Left ventricle myocardium superior (tissue), 1 donor: Measurements from ENCODE around the gene EIF3K. TPM values are rescaled to one million over a fixed set of nuclear protein-coding genes. Genes with fewer than 3 reads are reported as not detected.
"Not testable (repeated sequence)": the region's sequence is repeated elsewhere in the genome, so short reads cannot be mapped to it uniquely, and the experiment has no call there.

Experiments
- ATAC-seq: fragments of 200-7000 bp; cut with Tn5 transposase; one replicate; pipeline ENCODE4 v1.9.1; 2020; ENCODE audit warnings: mild to moderate bottlenecking, moderate library complexity
- DNase-seq: peaks from one replicate; pipeline ENCODE4 v3.0.0-alpha.2; 2020
- intact Hi-C: fragments of 100-400 bp; cut with micrococcal nuclease; formaldehyde crosslinking; loops from one replicate; pipeline ENCODE4 v1.11.0; 2022
- long read RNA-seq: library from polyadenylated mRNA; unstranded; transcript quantifications from one replicate; pipeline ENCODE4 v2.0.0, GENCODE V29; 2021
- total RNA-seq: library from RNA; stranded (reverse); fragmentation: NEBNext Ultra II Directional; extraction: Animal tissue kit (Norgen Biotek cat#: 25700); gene quantifications from one replicate; pipeline ENCODE4 v1.2.1, GENCODE V29; 2021
- donor health status: DM: no; HTN: yes; CAD: no; lungs with severe emphysema.

EIF3K gene
- total RNA-seq, result 674 TPM
- long read RNA-seq, transcript EIF3K-201 (8 exons, 864 nt), result major isoform, 432 of 681 reads
- long read RNA-seq, transcript EIF3K-211 (7 exons, 670 nt), result minor isoform, 8 of 681 reads
- long read RNA-seq, partial matches to known transcripts, result 214 of 681 reads
- long read RNA-seq, other reads (novel, unspliced or antisense), result 22 of 681 reads

- ATAC-seq (peak; percentile 96), DNase-seq (peak; percentile 100)
- intact Hi-C loops, result no loop called here
Observed at GRCh38 chr19:38618590-38619360, at the start of gene EIF3K. Gene EIF3K, plus strand, starts transcription at chr19:38619188. Its CDS starts 81 bp downstream, at chr19:38619269.

GRCh38 chr19:38569368-38569983, 49.5 kb upstream of the EIF3K start:
- intact Hi-C loops, result no loop called here
- ATAC-seq (no peak), DNase-seq (no peak)

- DNase-seq (no peak), ATAC-seq (no peak)
- intact Hi-C loops, result no loop called here
Observed at GRCh38 chr19:38571682-38572081, 47.3 kb upstream of the EIF3K start.

GRCh38 chr19:38577826-38578225, 41.2 kb upstream of the EIF3K start:
- intact Hi-C loops, result no loop called here
- ATAC-seq (no peak), DNase-seq (no peak)

GRCh38 chr19:38579304-38579703, 39.7 kb upstream of the EIF3K start:
- intact Hi-C loops, result not testable (repeated sequence)

GRCh38 chr19:38580080-38580479, 38.9 kb upstream of the EIF3K start:
- intact Hi-C loops, result no loop called here
- DNase-seq, result no peak
- no peak for ATAC-seq

More at GRCh38 chr19:38579304-38579703, 39.7 kb upstream of the EIF3K start:
- not testable (repeated sequence) for ATAC-seq, DNase-seq

- intact Hi-C loops, result no loop called here
- ATAC-seq (no peak), DNase-seq (no peak)
Observed at GRCh38 chr19:38583219-38583984, 35.6 kb upstream of the EIF3K start.

GRCh38 chr19:38583985-38584305, 35.0 kb upstream of the EIF3K start:
- ATAC-seq (no peak), DNase-seq (no peak)
- intact Hi-C loops, result no loop called here

GRCh38 chr19:38587562-38587961, 31.4 kb upstream of the EIF3K start:
- no peak for DNase-seq
- intact Hi-C loops, result no loop called here
- no peak for ATAC-seq

GRCh38 chr19:38588041-38588440, 30.9 kb upstream of the EIF3K start:
- DNase-seq (no peak), ATAC-seq (no peak)
- intact Hi-C loops, result no loop called here

GRCh38 chr19:38592940-38593339, 26.0 kb upstream of the EIF3K start:
- no peak for DNase-seq
- intact Hi-C loops, result no loop called here
- no peak for ATAC-seq

- DNase-seq (peak; percentile 52), ATAC-seq (peak; percentile 45)
- intact Hi-C loops, result no loop called here
Observed at GRCh38 chr19:38596057-38596981, 22.7 kb upstream of the EIF3K start.

- DNase-seq (no peak), ATAC-seq (no peak)
- intact Hi-C loops, result no loop called here
Observed at GRCh38 chr19:38597075-38597474, 21.9 kb upstream of the EIF3K start.

- no peak for DNase-seq
- intact Hi-C loops, result no loop called here
- no peak for ATAC-seq
Observed at GRCh38 chr19:38599722-38600121, 19.3 kb upstream of the EIF3K start.

- ATAC-seq, intact Hi-C loops, DNase-seq: not testable (repeated sequence)
Observed at GRCh38 chr19:38602856-38603255, 16.1 kb upstream of the EIF3K start.

GRCh38 chr19:38606131-38606530, 12.9 kb upstream of the EIF3K start:
- DNase-seq (no peak), ATAC-seq (no peak)
- intact Hi-C loops, result no loop called here

- ATAC-seq, result no peak
- no peak for DNase-seq
- intact Hi-C loops, result no loop called here
Observed at GRCh38 chr19:38614289-38614688, 4.7 kb upstream of the EIF3K start.

- DNase-seq, result no peak
- no peak for ATAC-seq
- intact Hi-C loops, result no loop called here
Observed at GRCh38 chr19:38615007-38615581, 3.9 kb upstream of the EIF3K start.

- intact Hi-C loops, result no loop called here
- ATAC-seq, result no peak
- DNase-seq, result no peak
Observed at GRCh38 chr19:38616265-38616664, 2.7 kb upstream of the EIF3K start.
